MM.1S (cell line): ENCODE results near the gene FIP1L1.

ENCODE experiments used
- EZH2 ChIP-seq: fragments of 300-600 bp; sonication (generic); optimal IDR thresholded peaks from 2 replicates; pipeline ENCODE3; 2017; ENCODE audit warnings: low read depth, mild to moderate bottlenecking, antibody characterized with exemption, low read length, mixed read lengths
- EZH2phosphoT487 ChIP-seq: fragments of 300-600 bp; sonication (generic); IDR thresholded peaks from 2 replicates; pipeline ENCODE4 v1.6.1; 2018; ENCODE audit warnings: antibody characterized with exemption, low read length
- TF ChIP-seq, protein P1 (sequence below): fragments of 300-600 bp; sonication (generic); IDR thresholded peaks from 2 replicates; pipeline ENCODE4 v1.5.1; 2016; ENCODE audit warnings: antibody characterized with exemption, low read length, mixed read lengths

GRCh38 chr4:53485658-53486040 lies 108.2 kb downstream of the FIP1L1 start:
- TF ChIP-seq EZH2 (no peak), EZH2phosphoT487 (no peak)
- TF ChIP-seq, protein P1, sequence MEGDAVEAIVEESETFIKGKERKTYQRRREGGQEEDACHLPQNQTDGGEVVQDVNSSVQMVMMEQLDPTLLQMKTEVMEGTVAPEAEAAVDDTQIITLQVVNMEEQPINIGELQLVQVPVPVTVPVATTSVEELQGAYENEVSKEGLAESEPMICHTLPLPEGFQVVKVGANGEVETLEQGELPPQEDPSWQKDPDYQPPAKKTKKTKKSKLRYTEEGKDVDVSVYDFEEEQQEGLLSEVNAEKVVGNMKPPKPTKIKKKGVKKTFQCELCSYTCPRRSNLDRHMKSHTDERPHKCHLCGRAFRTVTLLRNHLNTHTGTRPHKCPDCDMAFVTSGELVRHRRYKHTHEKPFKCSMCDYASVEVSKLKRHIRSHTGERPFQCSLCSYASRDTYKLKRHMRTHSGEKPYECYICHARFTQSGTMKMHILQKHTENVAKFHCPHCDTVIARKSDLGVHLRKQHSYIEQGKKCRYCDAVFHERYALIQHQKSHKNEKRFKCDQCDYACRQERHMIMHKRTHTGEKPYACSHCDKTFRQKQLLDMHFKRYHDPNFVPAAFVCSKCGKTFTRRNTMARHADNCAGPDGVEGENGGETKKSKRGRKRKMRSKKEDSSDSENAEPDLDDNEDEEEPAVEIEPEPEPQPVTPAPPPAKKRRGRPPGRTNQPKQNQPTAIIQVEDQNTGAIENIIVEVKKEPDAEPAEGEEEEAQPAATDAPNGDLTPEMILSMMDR = no peak
